ENCODE measurements around the gene TP53.

TP53 gene

GRCh38 chr17:7687072-7687907 lies at the start of gene TP53:
Gene TP53, minus strand, starts transcription at chr17:7687490. Its CDS starts 10,896 bp downstream, at chr17:7676594.
- FAIRE-seq: no peak

- FAIRE-seq: no peak
These were observed 45.8 kb upstream of the TP53 start for GRCh38 chr17:7732981-7733539.

- no peak for FAIRE-seq
These were observed 42.5 kb upstream of the TP53 start for GRCh38 chr17:7729816-7730215.

DNA sequence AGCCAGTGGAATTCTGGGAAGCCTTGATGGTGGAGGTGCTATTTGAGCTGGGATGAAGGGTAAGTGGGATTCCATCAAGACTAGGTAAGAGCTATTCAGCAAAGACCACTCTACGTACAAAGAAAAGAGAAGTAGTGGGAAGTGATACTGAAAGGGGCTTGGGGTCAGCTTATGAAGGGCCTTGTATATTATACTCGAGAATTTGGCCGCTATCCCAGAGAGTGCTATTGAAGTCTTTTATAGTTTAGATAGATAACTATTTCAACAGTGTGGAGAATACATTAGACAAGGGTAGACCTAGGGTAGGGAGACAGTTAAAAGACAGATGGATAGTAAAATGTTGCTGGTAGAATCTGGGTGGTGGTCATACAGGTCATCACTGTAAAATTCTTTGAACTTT lies 40.6 kb upstream of the TP53 start:
- FAIRE-seq: no peak

DNA sequence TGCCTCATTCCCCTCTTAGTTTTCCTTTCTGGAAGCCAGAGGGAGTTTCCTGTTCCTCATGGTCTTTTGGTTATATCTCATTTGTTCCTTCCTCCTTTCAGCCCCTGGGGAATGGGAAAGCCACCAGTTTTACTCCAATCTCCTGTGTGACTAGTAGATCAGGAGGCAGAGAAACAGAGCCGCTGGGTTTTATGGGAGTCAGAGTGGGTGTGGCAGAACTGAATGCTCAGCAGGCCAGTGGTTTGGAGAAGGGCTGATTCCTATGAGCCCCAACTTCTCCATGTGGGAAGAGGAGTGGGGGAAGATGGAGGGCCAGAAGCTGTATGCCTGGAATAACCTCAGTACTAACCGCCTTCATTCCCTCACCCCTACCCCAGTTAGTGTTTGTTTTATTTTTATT lies 34.3 kb upstream of the TP53 start:
- FAIRE-seq: no peak

DNA sequence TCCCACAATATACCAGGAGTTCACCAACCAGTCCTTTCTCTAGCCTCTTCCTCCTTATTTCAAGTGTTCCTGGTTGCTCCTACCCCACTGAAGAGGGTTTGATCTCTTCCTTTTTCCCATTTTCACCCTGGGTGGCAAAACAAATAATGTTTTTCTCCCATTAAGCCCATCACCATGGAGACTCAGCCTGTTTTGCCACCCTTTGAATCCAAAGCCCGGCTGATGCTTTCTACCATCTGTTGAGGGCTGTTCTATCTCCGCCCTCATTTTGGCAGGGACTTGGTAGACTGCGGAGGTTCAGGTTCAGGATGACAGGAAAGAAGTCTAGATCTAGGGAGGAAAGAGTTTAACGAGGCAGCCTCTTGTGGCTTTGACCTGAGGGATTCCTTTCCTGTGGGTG lies 32.8 kb upstream of the TP53 start:
- no peak for FAIRE-seq

- FAIRE-seq: no peak
These were observed 32.4 kb upstream of the TP53 start for GRCh38 chr17:7719661-7720060.

DNA sequence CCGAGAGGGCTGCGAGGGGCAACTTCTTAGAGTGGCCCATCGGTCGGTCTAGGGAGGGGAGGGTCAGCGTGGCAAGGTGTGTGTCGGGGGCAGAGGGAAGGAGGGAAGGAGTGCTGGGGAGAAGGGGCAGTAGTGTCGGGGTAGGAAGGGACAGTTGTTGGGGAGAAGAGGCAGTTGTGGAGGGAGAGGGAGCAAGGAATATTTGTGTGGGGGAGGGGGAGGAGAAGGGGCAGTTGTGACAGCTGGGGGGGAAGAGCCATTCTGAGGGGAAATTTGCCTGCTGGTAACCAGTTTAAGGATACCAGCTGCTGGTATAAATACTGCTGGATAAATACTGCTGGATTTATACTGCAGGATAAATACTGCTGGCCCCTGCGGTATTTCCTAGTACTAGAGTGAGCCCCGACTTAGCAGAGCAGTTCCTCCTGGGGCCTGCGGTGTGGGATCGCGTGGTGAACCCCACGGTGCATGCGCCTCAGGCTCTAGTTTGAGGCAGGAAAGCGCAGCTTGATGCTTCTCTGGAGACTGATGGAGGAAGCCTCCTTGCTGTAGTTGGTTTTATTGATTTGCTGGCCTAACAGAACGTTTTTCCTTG lies 30.6 kb upstream of the TP53 start:
- no peak for FAIRE-seq

GRCh38 chr17:7716901-7717755 lies 29.8 kb upstream of the TP53 start, which contains the start of gene DNAH2:
Gene DNAH2, plus strand, starts transcription at chr17:7717744. Its CDS starts 1,991 bp downstream, at chr17:7719735.
- FAIRE-seq: no peak

DNA sequence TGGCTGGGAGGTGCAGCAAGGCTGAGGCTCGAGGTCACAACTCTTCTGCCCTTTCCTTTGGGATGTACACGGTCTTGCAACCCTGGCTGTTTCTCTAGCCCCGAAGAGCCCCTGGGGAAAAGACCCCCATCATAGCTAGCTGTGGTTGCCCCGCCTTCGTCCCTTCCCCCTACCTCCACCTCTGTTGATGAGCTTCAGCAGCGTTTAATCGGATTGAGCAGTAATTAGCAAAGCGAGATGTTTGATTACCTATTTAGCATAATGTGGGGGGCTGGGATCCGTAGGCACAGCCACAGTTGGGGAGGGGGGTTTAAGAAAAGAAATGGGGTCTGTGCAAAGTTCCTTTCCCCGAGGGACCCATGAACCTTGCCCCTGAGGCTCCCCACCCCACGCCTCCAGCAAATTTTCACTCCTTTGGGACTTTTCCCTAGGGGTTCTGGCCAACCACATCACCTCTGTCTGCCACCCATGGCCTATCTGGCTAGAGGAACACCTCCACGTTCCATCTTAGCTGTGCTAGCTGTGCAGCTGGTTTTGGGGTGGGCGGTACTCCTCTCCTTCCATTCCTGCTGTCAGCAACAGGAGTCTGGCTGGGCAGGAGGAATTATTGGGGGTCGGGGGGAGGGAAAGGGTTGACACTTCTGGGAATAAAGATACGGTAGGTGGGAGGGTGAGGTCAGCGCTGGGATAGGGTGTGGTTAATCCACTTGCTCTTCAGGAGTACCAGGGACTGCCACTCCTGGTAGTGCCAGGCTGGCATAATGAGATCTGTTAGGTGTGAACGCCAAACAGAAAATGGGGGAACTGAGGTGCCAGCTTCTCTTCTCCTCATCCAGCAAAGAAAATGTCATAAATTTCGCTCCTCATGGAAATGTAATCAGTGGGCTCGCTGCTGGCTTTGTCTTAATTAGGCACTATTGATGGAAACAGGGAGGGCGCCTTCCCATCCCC lies 28.9 kb upstream of the TP53 start:
- FAIRE-seq: no peak

- no peak for FAIRE-seq
These were observed 27.7 kb upstream of the TP53 start for GRCh38 chr17:7714721-7715594.

DNA sequence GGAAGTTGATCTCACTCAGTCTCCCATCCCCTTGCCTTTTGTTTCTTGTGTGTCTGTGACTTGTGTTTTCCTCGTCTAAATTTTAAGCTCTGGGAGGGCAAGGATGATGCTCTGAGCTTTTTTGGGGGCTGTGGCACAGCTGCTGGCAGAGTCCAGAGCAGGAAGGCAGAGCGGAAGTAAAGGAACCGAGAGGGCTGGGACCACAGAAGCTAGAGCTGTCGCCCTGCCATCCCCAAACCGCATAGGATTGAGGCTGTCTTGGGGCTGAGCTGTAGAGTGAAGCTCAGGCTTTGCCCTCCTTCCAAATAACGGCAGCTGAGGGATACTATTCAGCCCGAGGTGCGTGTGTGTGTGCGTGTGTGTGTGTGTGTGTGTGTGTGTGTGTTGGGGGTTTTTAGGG lies 26.5 kb upstream of the TP53 start:
- no peak for FAIRE-seq

GRCh38 chr17:7712111-7712771 lies 25.0 kb upstream of the TP53 start:
- no peak for FAIRE-seq

GRCh38 chr17:7711051-7711755 lies 23.9 kb upstream of the TP53 start:
- no peak for FAIRE-seq

- no peak for FAIRE-seq
These were observed 23.0 kb upstream of the TP53 start for GRCh38 chr17:7710301-7710700.

DNA sequence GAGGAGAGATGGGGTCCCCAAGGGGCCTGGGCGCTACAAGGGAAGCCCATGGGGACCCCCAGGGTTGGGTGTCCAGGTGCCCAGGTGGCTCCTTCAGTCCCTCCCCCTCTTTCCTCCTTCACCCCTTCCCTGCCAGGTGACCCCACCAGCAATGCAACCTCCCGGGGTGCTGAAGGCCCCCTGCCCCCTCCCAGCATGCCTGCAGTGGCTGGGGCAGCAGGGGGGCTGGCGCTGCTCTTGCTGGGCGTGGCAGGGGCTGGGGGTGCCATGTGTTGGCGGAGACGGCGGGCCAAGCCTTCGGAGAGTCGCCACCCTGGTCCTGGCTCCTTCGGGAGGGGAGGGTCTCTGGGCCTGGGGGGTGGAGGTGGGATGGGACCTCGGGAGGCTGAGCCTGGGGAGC lies 21.7 kb upstream of the TP53 start:
- FAIRE-seq: no peak

DNA sequence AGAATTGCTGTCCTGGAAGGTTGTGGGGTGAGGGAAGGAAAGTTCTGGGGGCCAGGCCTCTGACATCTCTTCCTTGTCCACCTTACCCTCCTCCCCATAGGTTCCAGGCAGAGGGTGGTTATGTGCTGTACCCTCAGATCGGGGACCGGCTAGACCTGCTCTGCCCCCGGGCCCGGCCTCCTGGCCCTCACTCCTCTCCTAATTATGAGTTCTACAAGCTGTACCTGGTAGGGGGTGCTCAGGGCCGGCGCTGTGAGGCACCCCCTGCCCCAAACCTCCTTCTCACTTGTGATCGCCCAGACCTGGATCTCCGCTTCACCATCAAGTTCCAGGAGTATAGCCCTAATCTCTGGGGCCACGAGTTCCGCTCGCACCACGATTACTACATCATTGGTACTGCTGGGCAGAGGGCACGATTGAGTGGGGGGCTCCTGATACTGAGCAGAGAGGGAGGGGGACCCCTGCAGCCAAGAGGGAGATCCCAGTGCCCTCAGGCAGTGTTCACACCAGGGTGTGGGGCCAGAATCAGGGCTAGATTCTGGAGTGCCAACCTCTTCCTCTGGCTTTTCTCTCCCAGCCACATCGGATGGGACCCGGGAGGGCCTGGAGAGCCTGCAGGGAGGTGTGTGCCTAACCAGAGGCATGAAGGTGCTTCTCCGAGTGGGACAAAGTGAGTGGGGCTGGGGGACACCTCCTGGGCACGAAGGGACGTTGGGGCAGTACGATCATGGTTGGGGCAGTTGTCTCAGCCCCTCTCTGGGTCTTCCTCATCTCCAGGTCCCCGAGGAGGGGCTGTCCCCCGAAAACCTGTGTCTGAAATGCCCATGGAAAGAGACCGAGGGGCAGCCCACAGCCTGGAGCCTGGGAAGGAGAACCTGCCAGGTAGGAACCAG lies 20.8 kb upstream of the TP53 start:
- no peak for FAIRE-seq

GRCh38 chr17:7707446-7707845 lies 20.2 kb upstream of the TP53 start:
- FAIRE-seq: no peak

Measured in islet of Langerhans (tissue), 1 donor.